A673 (cell line): ENCODE measurements around the gene KCNB1. TPM values are rescaled to one million over a fixed set of nuclear protein-coding genes. Genes with fewer than 3 reads are reported as not detected.

Source experiments
- BruUV-seq: library from RNA; stranded (reverse); fragments of 400-500 nt; replicated peaks from 2 replicates; lab custom pipeline; 2021; lab: Mats Ljungman, UMichigan
- CTCF ChIA-PET: fragments of 300-600 bp; sonication (Branson Sonifier 250); formaldehyde crosslinking; loops from one replicate; lab custom pipeline; 2022; ENCODE audit warnings: antibody characterized with exemption; lab: Charles Lee
- POLR2A ChIA-PET: fragments of 300-600 bp; sonication (Branson Sonifier 250); formaldehyde crosslinking; loops from one replicate; lab custom pipeline; 2022; ENCODE audit warnings: antibody characterized with exemption; ENCODE audit not compliant: low non-redundant PET; lab: Charles Lee
- DNase-seq: peaks from one replicate; pipeline ENCODE4 v3.0.0-alpha.2; 2015; ENCODE audit warnings: low spot score
- H3K27ac ChIP-seq: fragments of 200-600 bp; sonication (generic); 2 replicates; pipeline ENCODE4 v1.5.1; 2016; ENCODE audit warnings: mixed run types, low read depth, mild to moderate bottlenecking, mixed read lengths, antibody characterized with exemption, low read length; ENCODE audit not compliant: poor library complexity, severe bottlenecking
- H3K27me3 ChIP-seq: fragments of 200-600 bp; sonication (generic); replicated peaks from 2 replicates; pipeline ENCODE4 v1.6.1; 2017; ENCODE audit warnings: mixed run types, low read depth, mild to moderate bottlenecking, mixed read lengths, antibody characterized with exemption, low read length; ENCODE audit not compliant: insufficient read depth, poor library complexity
- H3K36me3 ChIP-seq: fragments of 200-600 bp; sonication (generic); 2 replicates; pipeline ENCODE4 v1.6.1; 2016; ENCODE audit warnings: mixed run types, mild to moderate bottlenecking, mixed read lengths, antibody characterized with exemption, low read length; ENCODE audit not compliant: insufficient read depth, poor library complexity, severe bottlenecking
- H3K4me1 ChIP-seq: fragments of 200-600 bp; sonication (generic); 2 replicates; pipeline ENCODE4 v1.6.1; 2017; ENCODE audit warnings: mixed run types, mild to moderate bottlenecking, mixed read lengths, antibody characterized with exemption, low read length; ENCODE audit not compliant: insufficient read depth, poor library complexity, severe bottlenecking
- H3K4me3 ChIP-seq: fragments of 200-600 bp; sonication (generic); 2 replicates; pipeline ENCODE4 v1.5.1; 2016; ENCODE audit warnings: low read depth, mixed run types, mild to moderate bottlenecking, mixed read lengths, low read length; ENCODE audit not compliant: poor library complexity, severe bottlenecking
- H3K9me3 ChIP-seq: fragments of 200-600 bp; sonication (generic); 2 replicates; pipeline ENCODE4 v1.6.1; 2016; ENCODE audit warnings: mixed run types, low read depth, mild to moderate bottlenecking, mixed read lengths, antibody characterized with exemption, low read length; ENCODE audit not compliant: poor library complexity, severe bottlenecking
- EZH2 ChIP-seq: fragments of 200-600 bp; sonication (generic); IDR thresholded peaks from 2 replicates; pipeline ENCODE4 v1.6.1; 2017; ENCODE audit warnings: borderline replicate concordance, low read depth, mild to moderate bottlenecking, mixed read lengths, antibody characterized with exemption, low read length; ENCODE audit not compliant: poor library complexity, severe bottlenecking
- intact Hi-C: fragments of 100-400 bp; cut with micrococcal nuclease; formaldehyde crosslinking; loops from one replicate; pipeline ENCODE4 v1.10.0; 2022; ENCODE audit not compliant: unreplicated experiment
- total RNA-seq: library from RNA; stranded (reverse); gene quantifications from 2 replicates; pipeline ENCODE4 v1.2.3, GENCODE V29; 2021
- TF ChIP-seq, protein P1 (sequence below): fragments of 300-800, 200-600 bp; sonication (generic); conservative IDR thresholded peaks from 2 replicates; pipeline ENCODE4 v1.5.1; 2017; ENCODE audit warnings: low read depth, mild to moderate bottlenecking, antibody characterized with exemption, low read length, moderate library complexity, mixed read lengths

KCNB1 gene
- total RNA-seq, 1 experiment from 2014 or later: not detected

DNA sequence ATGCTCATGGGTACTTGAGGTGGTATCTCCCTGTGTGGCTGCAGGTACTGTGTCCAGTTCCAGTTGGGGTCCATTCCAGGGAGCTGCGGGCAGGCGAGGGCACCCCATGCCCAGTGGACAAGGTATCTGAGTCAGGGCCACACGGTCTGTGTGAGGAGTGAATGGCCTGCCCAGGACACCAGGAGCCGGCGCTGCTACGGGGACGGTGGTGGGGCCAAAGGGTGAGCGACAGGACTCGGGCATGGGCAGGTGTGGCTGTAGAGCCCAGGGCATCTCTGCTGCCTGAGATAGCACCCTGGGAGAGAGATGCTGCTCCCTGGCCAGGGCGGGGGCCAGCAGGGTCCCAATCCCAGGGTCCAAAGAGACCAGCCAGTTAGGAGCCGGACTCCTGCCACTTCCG is 147.0 kb downstream of the KCNB1 start:
- ChIA-PET POLR2A (no interaction called here), CTCF (interaction anchor here (0.7 to 3.2 kb wide), 2 partner anchors 94 to 149 kb away, joined by 3 to 28 read pairs; no protein-coding TSS in a partner anchor)
- Histone ChIP-seq H3K4me1 (no peaks in the 10 kb centered on the region), H3K36me3 (no peaks in the 10 kb centered on the region), H3K4me3 (no peak overlapping the region), H3K27ac (no peak overlapping the region), H3K27me3 (no peaks in the 10 kb centered on the region), H3K9me3 (no peaks in the 10 kb centered on the region)
- BruUV-seq: no TSS peak
- intact Hi-C loops: no loop called here
- no peak for TF ChIP-seq EZH2
- TF ChIP-seq, protein P1, sequence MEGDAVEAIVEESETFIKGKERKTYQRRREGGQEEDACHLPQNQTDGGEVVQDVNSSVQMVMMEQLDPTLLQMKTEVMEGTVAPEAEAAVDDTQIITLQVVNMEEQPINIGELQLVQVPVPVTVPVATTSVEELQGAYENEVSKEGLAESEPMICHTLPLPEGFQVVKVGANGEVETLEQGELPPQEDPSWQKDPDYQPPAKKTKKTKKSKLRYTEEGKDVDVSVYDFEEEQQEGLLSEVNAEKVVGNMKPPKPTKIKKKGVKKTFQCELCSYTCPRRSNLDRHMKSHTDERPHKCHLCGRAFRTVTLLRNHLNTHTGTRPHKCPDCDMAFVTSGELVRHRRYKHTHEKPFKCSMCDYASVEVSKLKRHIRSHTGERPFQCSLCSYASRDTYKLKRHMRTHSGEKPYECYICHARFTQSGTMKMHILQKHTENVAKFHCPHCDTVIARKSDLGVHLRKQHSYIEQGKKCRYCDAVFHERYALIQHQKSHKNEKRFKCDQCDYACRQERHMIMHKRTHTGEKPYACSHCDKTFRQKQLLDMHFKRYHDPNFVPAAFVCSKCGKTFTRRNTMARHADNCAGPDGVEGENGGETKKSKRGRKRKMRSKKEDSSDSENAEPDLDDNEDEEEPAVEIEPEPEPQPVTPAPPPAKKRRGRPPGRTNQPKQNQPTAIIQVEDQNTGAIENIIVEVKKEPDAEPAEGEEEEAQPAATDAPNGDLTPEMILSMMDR: no peak
- no peak for DNase-seq

- no TSS peak for BruUV-seq
Observed at GRCh38 chr20:49330701-49331615, 151.5 kb downstream of the KCNB1 start.

DNA sequence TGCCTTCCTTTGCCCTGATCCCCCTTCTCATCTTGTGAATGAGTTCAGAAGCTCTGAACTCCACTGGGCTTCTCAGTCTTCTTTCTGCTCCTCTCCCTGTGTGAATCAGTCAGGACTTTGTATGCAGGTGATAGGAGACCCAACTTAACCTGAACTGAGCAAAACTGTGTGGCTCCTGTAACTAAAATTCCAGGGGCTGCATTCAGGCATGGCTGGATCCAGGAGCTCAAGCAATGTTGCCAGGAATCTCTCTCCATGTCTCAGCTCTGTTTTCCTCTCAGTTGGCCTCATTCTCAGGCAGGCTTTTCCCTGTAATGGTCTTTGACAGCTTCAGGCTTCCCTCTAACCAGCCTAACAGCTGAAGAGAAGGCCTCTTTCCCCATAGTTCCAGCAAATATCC is 153.7 kb downstream of the KCNB1 start:
- no peak for DNase-seq
- CTCF ChIA-PET: no interaction called here
- TF ChIP-seq, protein P1: no peak
- no peak for TF ChIP-seq EZH2
- peaks cover 41% of the 10 kb centered on the region for H3K27me3 ChIP-seq
- H3K4me1 ChIP-seq: no peaks in the 10 kb centered on the region
- no peak overlapping the region for H3K4me3 ChIP-seq
- POLR2A ChIA-PET: no interaction called here
- intact Hi-C loops: loop anchor here (10.0 kb wide), 1 partner anchor 194 kb away; no protein-coding TSS in a partner anchor
- no peaks in the 10 kb centered on the region for H3K9me3 ChIP-seq
- no TSS peak for BruUV-seq
- no peak overlapping the region for H3K27ac ChIP-seq
- no peaks in the 10 kb centered on the region for H3K36me3 ChIP-seq

More at GRCh38 chr20:49330701-49331615, 151.5 kb downstream of the KCNB1 start:
- TF ChIP-seq, protein P1: no peak
- no peak for TF ChIP-seq EZH2
- H3K9me3 ChIP-seq: no peaks in the 10 kb centered on the region
- no peak for DNase-seq
- intact Hi-C loops: no loop called here
- H3K4me3 ChIP-seq: no peak overlapping the region
- ChIA-PET POLR2A (no interaction called here), CTCF (interaction anchor here (0.6 to 1.2 kb wide), 3 partner anchors 10 to 178 kb away, joined by 3 to 15 read pairs (median 3); no protein-coding TSS in a partner anchor)
- H3K27ac ChIP-seq: no peak overlapping the region
- no peaks in the 10 kb centered on the region for H3K36me3 ChIP-seq
- no peaks in the 10 kb centered on the region for H3K4me1 ChIP-seq
- H3K27me3 ChIP-seq: peaks cover 30% of the 10 kb centered on the region
